HG02973 (cell line): ENCODE results near the gene CDH11.

Experiments used
- ATAC-seq: cut with Tn5 transposase; IDR thresholded peaks from one replicate; pipeline ENCODE4 v1.9.1; 2021; ENCODE audit warnings: moderate library complexity; ENCODE audit not compliant: unreplicated experiment

The CDH11 gene

DNA sequence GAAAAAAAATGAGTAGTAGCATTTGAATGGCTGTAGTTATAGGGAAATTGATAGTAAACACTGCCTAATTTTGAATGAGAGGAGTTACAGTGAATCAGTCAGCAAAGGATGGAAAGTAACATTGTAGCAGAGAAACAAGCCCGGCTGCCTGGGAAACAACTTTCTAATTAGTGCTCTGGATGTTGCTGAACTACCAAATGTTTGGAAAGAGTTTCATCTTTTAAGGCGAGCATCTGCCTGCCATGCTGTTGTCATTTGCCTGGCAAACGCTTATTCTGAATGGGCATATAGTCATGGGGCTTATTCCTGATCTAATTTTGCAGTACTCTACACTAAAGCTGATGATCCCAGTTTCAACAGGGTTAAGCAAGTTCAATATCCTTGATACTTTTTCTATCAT lies 138.6 kb downstream of the CDH11 start:
- ATAC-seq = no peak

DNA sequence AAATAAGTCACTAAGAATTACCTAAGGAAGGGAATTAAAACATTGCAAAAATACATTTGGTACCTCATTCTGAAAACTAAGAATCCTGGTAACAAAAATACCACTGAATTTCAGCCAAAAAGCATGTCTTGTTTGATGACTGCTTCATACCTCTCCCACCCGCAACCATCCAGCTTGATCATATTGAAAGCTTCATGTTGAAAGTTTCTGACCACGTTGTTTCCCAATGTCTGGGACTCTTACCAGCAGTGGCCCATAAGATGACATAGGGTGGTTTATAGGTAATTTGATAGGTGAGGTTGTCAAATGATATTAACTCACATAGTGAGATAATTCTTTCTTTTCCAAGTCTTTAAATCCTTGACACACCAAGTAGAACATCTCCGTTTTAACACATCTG lies 139.3 kb downstream of the CDH11 start:
- ATAC-seq = no peak

DNA sequence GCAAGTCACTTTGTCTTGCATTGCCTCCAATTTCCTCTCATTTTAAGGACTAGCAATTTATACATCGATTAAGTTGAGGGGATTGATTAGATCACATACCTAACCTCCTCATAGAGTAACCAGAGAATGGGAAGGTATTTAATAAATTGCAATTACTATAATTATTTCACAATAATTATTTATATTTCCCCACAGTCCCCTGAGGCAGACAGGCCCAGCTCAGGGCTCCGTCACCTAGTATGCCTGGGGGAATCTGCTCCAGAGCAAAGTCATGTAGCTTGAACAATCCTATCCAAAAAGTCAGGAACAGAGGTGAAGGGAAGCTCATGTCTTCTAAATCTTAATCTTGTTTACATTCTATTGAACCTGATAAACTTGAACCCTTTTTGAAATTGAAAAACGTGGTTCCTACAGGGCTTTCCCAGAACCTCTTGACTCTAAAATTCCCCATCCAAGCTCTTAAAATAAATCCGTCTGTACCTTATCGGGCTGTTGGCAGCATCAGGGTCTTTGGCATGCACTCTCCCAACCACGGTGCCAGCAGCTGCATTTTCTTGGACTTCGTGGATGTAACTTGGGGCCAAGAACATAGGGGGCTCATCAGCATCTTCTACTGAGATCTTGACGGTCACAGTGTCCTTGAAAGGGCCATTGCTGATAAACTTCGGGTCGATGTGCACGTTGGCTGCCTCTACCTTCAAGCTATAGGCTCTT lies 140.1 kb downstream of the CDH11 start:
- no peak for ATAC-seq

DNA sequence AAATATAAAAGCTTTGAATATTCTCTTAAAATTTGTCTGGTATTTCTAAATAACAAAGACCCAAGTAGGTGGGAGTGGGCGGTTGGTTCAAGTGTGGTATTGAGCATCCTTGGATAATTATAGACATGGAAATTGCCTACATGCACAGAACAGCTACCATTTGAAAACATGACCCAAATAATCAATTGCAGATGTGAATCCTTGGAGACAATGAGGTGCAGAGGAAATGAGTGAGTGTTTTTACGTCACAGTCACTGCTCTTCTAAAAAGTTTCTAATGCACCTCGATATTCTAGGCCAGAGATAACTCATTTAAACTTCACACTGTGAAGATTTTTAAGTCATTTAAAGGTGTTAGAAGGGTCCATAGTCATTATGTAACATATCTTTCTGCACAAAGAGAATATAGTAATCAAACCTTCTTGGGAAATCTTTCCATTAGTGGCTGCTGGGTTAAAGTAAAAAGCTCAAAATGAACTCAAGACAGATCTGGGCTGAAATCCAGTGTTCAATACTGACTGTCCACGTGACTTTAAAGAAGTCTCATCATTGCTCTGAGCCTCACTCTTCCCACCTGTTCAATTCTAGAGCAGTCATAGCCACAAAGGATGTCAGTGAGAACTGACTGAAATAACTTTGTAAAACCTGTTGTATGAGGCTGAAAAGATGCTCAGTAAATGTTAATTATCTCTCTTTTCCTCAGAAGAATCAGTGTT lies 144.5 kb downstream of the CDH11 start:
- no peak for ATAC-seq

DNA sequence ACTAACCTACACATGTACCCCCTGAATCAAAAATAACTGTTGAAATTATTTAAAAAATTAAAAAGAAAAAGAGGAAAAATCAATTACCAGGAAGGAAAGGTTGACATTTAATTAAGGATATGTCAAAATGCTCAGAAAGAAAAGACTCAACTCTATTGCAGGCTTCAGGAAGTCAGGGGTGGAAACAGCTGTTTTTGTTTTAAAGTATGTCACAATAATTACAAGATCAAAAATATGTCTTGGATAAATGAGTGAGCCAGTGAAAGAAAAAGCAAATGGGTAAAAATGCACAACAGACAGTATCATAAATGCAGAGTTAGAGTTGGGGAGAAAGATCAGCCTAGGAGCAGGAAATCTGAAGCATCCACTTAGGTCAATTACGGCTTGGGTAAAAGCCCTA lies 146.0 kb downstream of the CDH11 start:
- no peak for ATAC-seq

DNA sequence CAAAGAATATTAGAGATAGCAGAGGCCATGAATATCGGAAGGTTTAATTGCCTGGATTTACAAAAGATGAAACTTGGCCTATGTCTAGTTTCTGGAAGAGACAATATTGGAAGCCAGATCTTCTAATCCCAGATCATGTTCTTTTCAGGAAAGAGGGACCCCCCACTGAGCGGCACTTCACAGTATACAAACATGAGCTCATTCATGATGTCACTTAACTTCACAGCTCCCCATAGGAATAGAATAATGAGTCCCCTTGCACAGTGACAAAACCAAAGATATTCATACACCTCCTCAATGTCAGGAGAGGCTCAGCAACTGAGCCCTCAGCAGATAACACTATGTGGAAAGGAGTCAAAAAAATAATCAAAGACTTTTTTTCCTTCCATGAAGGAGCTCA lies 147.5 kb downstream of the CDH11 start:
- ATAC-seq = no peak

DNA sequence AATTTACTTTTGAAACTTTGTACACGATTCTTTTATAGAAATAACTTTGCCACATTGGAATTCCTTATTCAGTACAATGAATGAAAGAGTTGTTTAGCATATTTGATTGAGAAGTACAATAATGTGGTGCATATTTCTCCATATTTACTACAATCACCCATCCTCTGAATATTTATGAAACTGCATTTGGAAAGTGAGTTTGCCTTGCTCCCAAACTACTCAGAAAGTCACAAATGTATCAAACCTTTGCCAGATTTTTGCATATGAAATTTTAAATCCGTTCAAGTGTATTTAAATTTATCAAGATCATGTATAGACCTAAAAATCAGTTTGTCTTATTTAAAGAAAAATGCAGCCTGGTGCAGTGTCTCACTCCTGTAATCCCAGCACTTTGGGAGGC lies 148.7 kb downstream of the CDH11 start:
- ATAC-seq = no peak

DNA sequence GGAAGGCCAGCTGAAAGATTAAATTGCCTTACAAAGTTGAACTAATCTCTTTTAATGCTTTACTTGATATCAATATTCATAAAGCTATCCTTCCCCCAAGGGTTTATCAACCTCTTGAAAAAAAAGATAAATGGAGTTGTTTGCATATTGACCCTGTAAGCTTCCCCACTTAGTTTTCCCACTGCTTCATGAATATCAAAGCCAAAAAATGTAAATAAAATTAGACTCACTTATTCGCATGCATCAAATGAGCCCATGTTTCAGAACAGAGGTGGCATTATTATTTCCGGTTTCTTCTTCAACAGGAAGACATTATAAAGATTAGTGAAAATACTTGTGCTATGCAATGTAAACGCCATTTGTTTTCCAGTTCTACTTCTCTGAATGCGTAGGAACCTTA lies 150.7 kb downstream of the CDH11 start:
- no peak for ATAC-seq

DNA sequence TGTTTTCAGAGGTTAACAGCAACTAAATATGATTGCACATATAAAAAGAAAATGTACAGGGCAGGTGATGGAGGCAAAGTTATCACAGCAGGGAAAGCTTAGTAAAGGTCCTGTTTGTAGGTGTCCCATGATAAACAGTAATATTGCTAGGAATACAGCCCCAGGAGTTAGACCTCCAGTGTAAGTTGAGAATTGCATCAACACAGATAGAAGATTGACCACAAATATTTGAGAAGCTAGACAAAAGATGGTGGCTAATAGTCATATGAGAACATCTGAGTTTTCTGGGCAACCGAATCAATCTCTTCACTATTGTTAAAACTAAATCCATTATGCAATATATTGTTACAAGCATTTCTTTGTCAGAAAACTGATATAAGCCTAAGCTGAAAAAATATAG lies 152.6 kb downstream of the CDH11 start:
- ATAC-seq = no peak

DNA sequence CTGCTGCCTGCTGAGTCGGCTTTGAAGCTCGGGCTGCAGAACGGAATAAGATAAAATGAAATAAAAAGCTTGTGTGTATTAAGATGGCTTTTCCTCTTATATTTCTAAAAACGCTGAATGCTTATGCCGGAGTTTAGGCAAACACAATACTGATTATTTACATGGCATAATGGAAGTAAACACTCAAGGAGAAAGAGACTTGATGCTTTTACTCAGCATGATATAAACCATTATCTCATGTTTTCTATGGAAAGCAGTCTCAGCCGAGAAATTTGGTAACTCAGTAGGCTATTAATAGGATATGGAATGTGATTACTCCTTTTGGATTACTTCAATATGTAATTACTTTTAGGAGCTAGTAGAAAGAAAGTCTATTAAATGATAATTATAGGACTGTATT lies 153.3 kb downstream of the CDH11 start:
- ATAC-seq = no peak

DNA sequence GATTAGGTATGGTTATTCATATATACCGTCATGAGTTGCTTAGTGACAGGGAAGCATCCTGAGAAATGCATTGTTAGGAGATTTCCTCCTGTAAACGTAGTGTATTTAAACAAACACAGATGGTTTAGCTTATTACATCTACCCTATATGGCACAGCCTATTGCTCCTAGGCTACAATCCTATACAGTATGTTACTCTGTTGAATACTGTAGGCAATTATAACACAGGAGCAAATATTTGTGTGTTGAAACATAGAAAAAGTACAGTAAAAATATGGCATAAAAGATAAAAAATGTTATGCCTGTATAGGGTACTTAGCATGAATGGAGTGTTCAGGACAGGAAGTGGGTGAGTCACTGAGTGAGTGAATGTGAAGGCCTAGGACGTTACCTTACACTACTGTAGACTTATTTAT lies 157.7 kb downstream of the CDH11 start:
- ATAC-seq = no peak

DNA sequence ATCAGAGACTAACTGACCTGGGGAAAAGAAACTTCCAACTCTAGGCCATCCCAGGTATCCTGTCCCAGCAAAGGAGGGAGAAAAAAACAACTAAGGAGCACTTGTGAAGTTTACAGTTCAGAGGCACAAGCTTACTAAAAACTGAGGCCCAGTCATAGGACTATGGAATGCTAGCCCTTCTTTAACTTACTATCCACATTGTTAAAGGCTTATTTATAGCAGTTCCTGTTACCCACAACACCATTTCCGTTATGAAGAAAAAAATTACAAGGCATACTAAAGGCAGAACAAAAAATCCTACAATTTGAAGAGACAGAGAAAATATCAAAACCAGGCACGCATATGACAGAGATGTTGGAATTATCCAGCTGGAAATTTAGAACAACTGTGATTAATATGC lies 159.1 kb downstream of the CDH11 start:
- ATAC-seq = no peak

DNA sequence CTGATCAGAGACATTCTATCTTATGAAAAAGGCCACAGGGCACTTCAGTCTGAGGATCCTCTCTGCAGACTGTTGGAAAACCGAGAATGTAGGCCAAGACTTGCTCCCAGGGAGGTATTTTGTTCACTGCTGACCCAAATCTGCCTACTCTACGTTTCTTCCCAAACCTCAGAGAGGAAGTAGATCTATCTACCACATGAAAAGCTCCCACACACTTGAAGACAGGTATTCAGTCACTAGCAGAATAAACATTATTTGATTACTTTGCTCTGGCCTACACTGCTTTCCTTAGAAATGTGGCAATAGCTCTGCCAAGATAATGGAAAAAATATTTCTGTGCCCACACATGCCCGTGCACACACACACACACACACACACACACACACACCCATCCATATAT lies 164.6 kb downstream of the CDH11 start:
- no peak for ATAC-seq

DNA sequence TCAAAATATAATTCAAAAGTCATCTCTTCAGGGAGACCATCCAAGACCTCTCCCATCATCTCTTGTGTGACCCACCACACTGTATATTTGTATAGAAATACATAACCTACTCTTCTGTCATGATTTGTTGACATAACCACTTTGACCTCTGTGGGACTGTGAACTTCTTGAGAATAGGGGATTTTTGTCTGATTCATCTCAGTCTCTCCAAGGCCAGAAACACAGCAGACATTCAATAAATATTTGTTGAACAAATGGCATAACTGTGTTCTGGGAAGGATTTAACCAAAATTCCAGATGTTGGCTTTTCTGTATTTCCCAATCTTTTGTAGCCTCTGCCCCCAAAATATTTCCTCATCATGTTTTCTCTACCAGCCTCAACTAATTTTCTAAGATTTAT lies 169.7 kb downstream of the CDH11 start:
- no peak for ATAC-seq

DNA sequence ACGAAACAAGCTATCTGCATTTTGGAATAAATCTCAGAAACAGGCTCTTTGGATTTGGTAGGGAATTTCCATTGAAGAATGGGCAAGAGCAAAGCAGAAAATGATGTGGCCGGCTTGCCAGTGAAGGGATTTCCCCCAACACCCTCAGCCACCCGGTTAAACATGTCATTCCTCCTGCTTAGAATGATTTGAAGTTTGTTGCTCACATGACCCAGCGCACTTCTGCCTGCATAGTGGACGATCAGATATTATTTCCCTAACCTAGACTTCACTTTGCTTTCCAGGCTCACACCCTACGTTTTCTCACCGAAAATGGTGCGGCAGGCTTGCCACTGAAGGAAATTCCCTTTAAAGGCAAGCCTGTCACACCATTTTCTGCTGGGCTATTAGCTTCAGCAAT lies 170.7 kb downstream of the CDH11 start:
- ATAC-seq = no peak

DNA sequence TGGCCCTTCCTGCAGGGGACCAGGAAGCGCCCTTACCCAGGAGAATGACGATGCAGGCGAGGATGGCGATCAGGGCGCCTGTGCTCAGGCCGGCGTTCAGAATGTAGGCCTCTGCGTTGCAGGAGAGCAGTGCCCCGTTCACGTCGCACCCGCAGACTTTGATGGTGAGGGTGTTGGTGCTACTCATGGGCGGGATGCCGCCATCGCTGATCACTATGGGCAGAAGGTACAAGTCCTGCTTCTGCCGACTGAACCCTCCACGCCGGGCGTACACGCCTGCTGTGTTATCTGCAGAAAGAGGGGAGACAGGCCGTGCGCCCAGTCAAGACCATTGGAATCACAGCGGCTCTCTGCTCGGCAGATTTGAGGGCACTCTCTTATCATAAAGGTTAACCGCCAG lies 171.1 kb downstream of the CDH11 start:
- ATAC-seq = no peak

DNA sequence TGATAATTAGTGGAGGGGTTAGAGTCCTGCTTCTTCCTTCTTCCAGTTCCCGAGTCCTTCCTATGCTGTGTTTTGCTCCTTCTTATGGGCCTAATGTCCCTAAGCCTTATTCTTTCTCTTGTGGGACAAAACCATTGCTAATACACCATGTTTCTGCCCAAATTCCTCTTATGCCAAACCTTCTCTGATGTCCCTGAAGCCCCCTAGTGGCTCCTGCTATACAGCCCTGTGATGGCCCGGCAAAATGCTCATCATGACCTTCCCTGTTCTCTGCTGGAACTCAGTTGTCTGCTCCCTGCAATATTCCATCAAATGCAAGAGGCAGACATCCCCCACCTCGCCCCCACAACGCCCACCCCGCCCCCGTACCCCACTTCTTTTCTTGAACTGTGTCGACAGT lies 171.6 kb downstream of the CDH11 start:
- ATAC-seq = no peak

DNA sequence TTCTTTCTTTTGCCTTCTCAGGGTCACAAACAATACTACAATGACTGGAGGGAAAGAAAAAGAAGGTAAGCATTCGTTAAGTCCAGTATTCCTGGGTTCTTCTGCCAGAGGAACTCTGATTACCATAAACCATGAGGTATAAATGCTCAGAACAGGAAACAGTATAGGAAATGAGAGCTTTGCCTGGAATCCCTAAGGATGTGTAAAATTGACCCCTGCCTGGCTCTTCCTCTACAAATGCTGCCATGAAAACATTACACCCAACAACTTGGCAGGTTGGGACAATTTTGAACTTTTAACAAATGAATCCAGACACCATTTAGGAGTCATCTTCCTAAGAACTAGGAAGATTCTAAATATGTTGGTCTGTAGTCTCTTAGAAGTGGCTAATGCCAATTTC lies 173.8 kb downstream of the CDH11 start:
- no peak for ATAC-seq

DNA sequence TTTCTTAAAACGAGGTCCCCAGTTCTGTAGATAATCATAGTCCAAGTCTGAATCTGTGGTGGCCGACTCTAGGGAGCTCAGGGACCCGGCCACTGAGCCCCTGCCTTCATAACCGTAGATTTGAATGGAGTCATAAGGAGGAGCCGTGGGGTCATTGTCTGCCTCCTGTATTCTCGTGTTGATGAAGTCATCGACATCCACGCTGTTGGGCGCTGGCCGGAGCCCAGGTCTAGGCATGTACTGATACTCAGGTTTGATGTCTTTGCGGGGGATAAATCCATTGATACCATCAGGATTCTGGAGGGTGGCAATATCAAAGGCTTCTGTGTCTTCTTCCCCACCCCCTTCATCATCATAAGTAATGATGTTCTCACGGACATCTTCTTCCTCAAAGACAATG lies 174.2 kb downstream of the CDH11 start:
- ATAC-seq = no peak

DNA sequence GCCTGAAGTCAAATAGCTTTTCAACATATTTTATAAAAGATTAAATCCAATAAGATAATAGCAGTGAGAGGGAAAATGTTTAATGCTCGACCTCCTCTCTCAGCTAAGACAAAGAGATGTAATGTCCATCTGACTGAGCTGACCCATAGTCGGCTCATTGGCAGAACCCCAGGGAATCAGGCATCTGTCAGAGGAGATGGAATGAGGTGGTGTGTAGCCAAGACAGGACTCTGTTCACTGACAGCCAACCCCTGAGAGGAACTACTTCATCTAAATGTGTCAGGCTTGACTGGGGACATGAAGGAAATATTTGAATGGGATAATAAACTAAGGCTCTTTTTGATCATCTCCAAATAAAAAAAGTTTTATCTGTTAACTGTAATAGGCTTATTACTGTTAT lies 188.0 kb downstream of the CDH11 start:
- no peak for ATAC-seq

DNA sequence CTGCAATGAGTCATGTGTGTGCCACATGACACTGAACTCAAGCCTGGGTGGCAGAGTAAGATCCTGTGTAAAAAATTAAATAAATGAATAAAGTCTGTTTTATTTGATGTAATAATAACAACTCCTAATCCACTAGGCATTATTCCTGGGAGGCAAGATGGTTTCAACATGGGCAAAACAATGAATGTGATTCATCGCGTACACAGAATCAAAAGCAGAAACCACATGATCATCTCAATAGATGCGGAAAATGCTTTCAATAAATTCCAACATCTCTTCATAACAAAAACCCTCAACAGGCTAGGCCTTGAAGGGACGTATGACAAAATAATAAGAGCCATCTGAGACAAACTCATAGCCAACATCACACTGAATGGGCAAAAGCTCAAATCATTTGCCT lies 195.4 kb downstream of the CDH11 start:
- no peak for ATAC-seq

DNA sequence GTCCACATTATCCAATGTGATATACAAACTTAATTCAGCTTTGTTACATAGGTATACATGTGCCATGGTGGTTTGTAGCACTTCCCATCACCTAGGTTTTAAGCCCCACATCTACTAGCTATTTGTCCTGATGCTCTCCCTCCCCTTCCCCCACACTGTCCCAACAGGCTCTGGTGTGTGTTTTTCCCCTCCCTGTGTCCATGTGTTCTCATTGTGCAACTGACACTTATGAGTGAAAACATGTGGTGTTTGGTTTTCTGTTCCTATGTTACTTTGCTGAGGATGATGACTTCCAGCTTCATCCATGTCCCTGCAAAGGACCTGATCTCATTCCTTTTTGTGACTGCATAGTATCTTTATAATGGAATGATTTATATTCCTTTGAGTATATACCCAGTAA lies 196.7 kb downstream of the CDH11 start:
- ATAC-seq = no peak

DNA sequence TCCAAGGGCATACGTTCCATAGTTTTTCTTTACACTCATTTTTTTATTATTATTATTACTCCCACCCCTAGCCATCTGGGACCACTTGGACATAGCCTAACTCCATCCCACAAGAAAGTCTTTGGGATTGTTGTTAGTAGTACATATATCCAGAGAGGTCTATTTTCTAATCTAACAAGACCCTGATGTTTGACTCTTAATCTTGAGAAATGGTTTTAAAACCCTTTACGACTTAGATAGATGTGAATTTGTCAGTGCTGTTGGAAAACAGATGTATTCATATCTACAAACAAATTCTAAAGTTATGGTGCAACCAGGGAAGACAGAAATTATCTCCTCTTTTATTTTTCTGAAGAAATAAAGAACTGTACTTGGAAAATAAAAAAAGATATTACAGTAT lies 197.8 kb downstream of the CDH11 start:
- no peak for ATAC-seq
